ENCODE data around the gene P4HA1.
"Not testable (repeated sequence)": the region's sequence is repeated elsewhere in the genome, so short reads cannot be mapped to it uniquely, and the experiment has no call there.

Gene P4HA1

GRCh38 chr10:73036285-73036684, 60.4 kb downstream of the P4HA1 start:
- H3K9ac ChIP-seq (ENCODE audit: low read length); H3K4me1 ChIP-seq (ENCODE audit: control insufficient read depth, low read depth, low read length); H3K4me3 ChIP-seq (ENCODE audit: low read length); H3K27ac ChIP-seq (ENCODE audit: low read length); H3K9me3 ChIP-seq (ENCODE audit: control insufficient read depth, low read depth, low read length); H3K36me3 ChIP-seq (ENCODE audit: control insufficient read depth, low read depth, low read length); H3K27me3 ChIP-seq (ENCODE audit: control insufficient read depth, insufficient read depth, low read length): not testable (repeated sequence)

GRCh38 chr10:73032536-73032935, 64.1 kb downstream of the P4HA1 start:
- H3K4me1 ChIP-seq (ENCODE audit: control insufficient read depth, low read depth, low read length): no peaks in the 10 kb centered on the region
- no peaks in the 10 kb centered on the region for H3K36me3 ChIP-seq (ENCODE audit: control insufficient read depth, low read depth, low read length)
- no peak overlapping the region for H3K9ac ChIP-seq (ENCODE audit: low read length)
- no peaks in the 10 kb centered on the region for H3K9me3 ChIP-seq (ENCODE audit: control insufficient read depth, low read depth, low read length)
- H3K4me3 ChIP-seq (ENCODE audit: low read length): no peak overlapping the region
- no peak overlapping the region for H3K27ac ChIP-seq (ENCODE audit: low read length)
- H3K27me3 ChIP-seq (ENCODE audit: control insufficient read depth, insufficient read depth, low read length): no peaks in the 10 kb centered on the region

GRCh38 chr10:73026623-73027022, 70.0 kb downstream of the P4HA1 start:
- not testable (repeated sequence) for H3K36me3 ChIP-seq (ENCODE audit: control insufficient read depth, low read depth, low read length); H3K4me1 ChIP-seq (ENCODE audit: control insufficient read depth, low read depth, low read length); H3K4me3 ChIP-seq (ENCODE audit: low read length); H3K9ac ChIP-seq (ENCODE audit: low read length); H3K27ac ChIP-seq (ENCODE audit: low read length); H3K9me3 ChIP-seq (ENCODE audit: control insufficient read depth, low read depth, low read length); H3K27me3 ChIP-seq (ENCODE audit: control insufficient read depth, insufficient read depth, low read length)

DNA sequence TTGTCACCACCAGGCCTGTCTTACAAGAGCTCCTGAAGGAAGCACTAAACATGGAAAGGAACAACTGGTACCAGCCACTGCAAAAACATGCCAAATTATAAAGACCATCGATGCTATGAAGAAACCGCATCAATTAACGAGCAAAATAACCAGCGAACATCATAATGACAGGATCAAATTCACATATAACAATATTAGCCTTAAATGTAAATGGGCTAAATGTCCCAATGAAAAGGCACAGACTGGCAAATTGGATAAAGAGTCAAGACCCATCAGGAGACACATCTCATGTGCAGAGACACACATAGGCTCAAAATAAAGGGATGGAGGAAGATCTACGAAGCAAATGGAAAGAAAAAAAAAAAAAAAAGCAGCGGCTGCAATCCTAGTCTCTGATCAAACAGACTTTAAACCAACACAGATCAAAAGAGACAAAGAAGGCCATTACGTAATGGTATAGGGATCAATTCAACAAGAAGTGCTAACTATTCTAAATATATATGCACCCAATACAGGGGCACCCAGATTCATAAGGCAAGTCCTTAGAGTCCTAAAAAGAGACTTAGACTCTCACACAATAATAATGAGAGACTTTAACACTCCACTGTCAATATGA, 73.1 kb downstream of the P4HA1 start:
- H3K27me3 ChIP-seq (ENCODE audit: control insufficient read depth, insufficient read depth, low read length); H3K27ac ChIP-seq (ENCODE audit: low read length); H3K4me1 ChIP-seq (ENCODE audit: control insufficient read depth, low read depth, low read length); H3K36me3 ChIP-seq (ENCODE audit: control insufficient read depth, low read depth, low read length); H3K4me3 ChIP-seq (ENCODE audit: low read length); H3K9me3 ChIP-seq (ENCODE audit: control insufficient read depth, low read depth, low read length); H3K9ac ChIP-seq (ENCODE audit: low read length): not testable (repeated sequence)

GRCh38 chr10:73022961-73023360, 73.7 kb downstream of the P4HA1 start:
- not testable (repeated sequence) for H3K4me3 ChIP-seq (ENCODE audit: low read length); H3K36me3 ChIP-seq (ENCODE audit: control insufficient read depth, low read depth, low read length); H3K4me1 ChIP-seq (ENCODE audit: control insufficient read depth, low read depth, low read length); H3K27ac ChIP-seq (ENCODE audit: low read length); H3K9ac ChIP-seq (ENCODE audit: low read length); H3K9me3 ChIP-seq (ENCODE audit: control insufficient read depth, low read depth, low read length); H3K27me3 ChIP-seq (ENCODE audit: control insufficient read depth, insufficient read depth, low read length)

DNA sequence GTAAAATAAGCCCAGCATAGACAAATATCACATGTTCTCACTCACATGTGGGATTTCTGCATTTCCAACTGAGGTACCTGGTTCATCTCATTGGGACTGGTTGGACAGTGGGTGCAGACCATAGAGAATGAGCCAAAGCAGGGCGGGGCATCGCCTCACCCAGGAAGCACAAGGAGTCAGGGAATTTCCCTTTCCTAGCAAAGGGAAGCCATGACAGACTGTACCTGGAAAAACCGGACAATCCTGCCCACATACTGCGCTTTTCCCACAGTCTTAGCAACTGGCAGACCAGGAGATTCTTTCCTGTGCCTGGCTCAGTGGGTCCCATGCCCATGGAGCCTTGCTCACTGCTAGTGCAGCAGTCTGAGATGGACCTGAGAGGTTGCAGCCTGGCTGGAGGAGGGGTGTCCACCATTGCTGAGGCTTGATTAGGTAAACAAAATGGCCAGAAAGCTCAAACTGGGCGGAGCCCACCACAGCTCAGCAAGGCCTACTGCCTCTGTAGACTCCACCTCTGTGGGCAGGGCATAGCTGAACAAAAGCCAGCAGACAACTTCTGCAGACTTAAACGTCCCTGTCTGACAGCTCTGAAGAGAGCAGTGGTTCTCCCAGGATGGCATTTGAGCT, 75.0 kb downstream of the P4HA1 start:
- H3K36me3 ChIP-seq (ENCODE audit: control insufficient read depth, low read depth, low read length); H3K9me3 ChIP-seq (ENCODE audit: control insufficient read depth, low read depth, low read length); H3K27ac ChIP-seq (ENCODE audit: low read length); H3K4me3 ChIP-seq (ENCODE audit: low read length); H3K9ac ChIP-seq (ENCODE audit: low read length); H3K4me1 ChIP-seq (ENCODE audit: control insufficient read depth, low read depth, low read length); H3K27me3 ChIP-seq (ENCODE audit: control insufficient read depth, insufficient read depth, low read length): not testable (repeated sequence)

DNA sequence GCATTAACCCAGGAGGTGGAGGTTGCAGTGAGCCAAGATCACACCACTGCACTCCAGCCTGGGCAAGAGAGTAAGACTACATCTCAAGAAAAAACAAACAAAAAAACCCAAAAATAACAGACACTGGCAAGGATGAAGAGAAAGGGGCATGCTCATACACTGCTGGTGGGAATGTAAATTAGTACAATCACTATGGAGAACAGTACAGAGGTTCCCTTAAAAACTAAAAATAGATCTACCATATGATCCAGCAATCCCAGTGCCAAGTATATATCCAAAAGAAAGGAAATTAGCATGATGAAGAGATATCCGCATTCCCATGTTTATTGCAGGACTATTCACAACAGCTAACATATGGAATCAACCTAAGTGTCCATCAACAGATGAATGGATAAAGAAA, 75.6 kb downstream of the P4HA1 start:
- Histone ChIP-seq H3K9ac (ENCODE audit: low read length) (no peak overlapping the region), H3K27me3 (ENCODE audit: control insufficient read depth, insufficient read depth, low read length) (no peaks in the 10 kb centered on the region), H3K27ac (ENCODE audit: low read length) (no peak overlapping the region), H3K36me3 (ENCODE audit: control insufficient read depth, low read depth, low read length) (no peaks in the 10 kb centered on the region), H3K4me1 (ENCODE audit: control insufficient read depth, low read depth, low read length) (no peaks in the 10 kb centered on the region), H3K9me3 (ENCODE audit: control insufficient read depth, low read depth, low read length) (no peaks in the 10 kb centered on the region), H3K4me3 (ENCODE audit: low read length) (no peak overlapping the region)

- H3K4me3 ChIP-seq (ENCODE audit: low read length): no peak overlapping the region
- no peaks in the 10 kb centered on the region for H3K36me3 ChIP-seq (ENCODE audit: control insufficient read depth, low read depth, low read length)
- no peak overlapping the region for H3K27ac ChIP-seq (ENCODE audit: low read length)
- H3K9ac ChIP-seq (ENCODE audit: low read length): no peak overlapping the region
- no peaks in the 10 kb centered on the region for H3K9me3 ChIP-seq (ENCODE audit: control insufficient read depth, low read depth, low read length)
- no peaks in the 10 kb centered on the region for H3K27me3 ChIP-seq (ENCODE audit: control insufficient read depth, insufficient read depth, low read length)
- H3K4me1 ChIP-seq (ENCODE audit: control insufficient read depth, low read depth, low read length): no peaks in the 10 kb centered on the region
Measured at GRCh38 chr10:73019100-73019499, 77.6 kb downstream of the P4HA1 start.

DNA sequence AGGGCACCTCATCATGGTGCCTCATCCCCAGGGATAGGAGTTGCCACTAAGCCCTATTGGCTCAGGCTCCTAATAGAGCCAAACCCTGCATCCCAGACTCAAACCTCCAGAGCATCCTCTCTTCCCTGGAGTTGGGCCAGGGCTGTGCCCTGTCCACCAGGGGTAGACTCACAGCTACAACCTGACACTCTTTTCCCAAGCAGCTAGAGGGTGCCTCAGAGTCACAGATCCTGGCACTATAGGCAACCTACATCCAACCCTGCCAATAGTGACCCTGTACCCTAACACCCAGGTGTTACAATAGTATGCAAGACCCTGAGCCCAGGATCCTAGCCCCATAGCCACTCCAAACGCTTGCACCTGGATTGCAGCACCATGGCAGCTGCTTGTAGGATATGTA, 78.0 kb downstream of the P4HA1 start:
- H3K36me3 ChIP-seq (ENCODE audit: control insufficient read depth, low read depth, low read length): no peaks in the 10 kb centered on the region
- no peak overlapping the region for H3K27ac ChIP-seq (ENCODE audit: low read length)

GRCh38 chr10:73017955-73018480, 78.6 kb downstream of the P4HA1 start:
- Histone ChIP-seq H3K9ac (ENCODE audit: low read length) (no peak overlapping the region), H3K36me3 (ENCODE audit: control insufficient read depth, low read depth, low read length) (peaks cover 2% of the 10 kb centered on the region), H3K27me3 (ENCODE audit: control insufficient read depth, insufficient read depth, low read length) (no peaks in the 10 kb centered on the region)

More for the DNA sequence above, 78.0 kb downstream of the P4HA1 start:
- no peak overlapping the region for H3K4me3 ChIP-seq (ENCODE audit: low read length)
- H3K9me3 ChIP-seq (ENCODE audit: control insufficient read depth, low read depth, low read length): no peaks in the 10 kb centered on the region
- H3K9ac ChIP-seq (ENCODE audit: low read length): no peak overlapping the region
- no peaks in the 10 kb centered on the region for H3K27me3 ChIP-seq (ENCODE audit: control insufficient read depth, insufficient read depth, low read length)
- no peaks in the 10 kb centered on the region for H3K4me1 ChIP-seq (ENCODE audit: control insufficient read depth, low read depth, low read length)

GRCh38 chr10:73015779-73016178, 80.9 kb downstream of the P4HA1 start:
- Histone ChIP-seq H3K9me3 (ENCODE audit: control insufficient read depth, low read depth, low read length) (no peaks in the 10 kb centered on the region), H3K36me3 (ENCODE audit: control insufficient read depth, low read depth, low read length) (peaks cover 4% of the 10 kb centered on the region), H3K4me1 (ENCODE audit: control insufficient read depth, low read depth, low read length) (no peaks in the 10 kb centered on the region), H3K9ac (ENCODE audit: low read length) (no peak overlapping the region), H3K4me3 (ENCODE audit: low read length) (no peak overlapping the region), H3K27ac (ENCODE audit: low read length) (no peak overlapping the region), H3K27me3 (ENCODE audit: control insufficient read depth, insufficient read depth, low read length) (no peaks in the 10 kb centered on the region)

More at GRCh38 chr10:73017955-73018480, 78.6 kb downstream of the P4HA1 start:
- Histone ChIP-seq H3K4me1 (ENCODE audit: control insufficient read depth, low read depth, low read length) (no peaks in the 10 kb centered on the region), H3K9me3 (ENCODE audit: control insufficient read depth, low read depth, low read length) (no peaks in the 10 kb centered on the region), H3K4me3 (ENCODE audit: low read length) (no peak overlapping the region), H3K27ac (ENCODE audit: low read length) (no peak overlapping the region)

- Histone ChIP-seq H3K4me3 (ENCODE audit: low read length) (no peak overlapping the region), H3K27ac (ENCODE audit: low read length) (no peak overlapping the region), H3K9me3 (ENCODE audit: control insufficient read depth, low read depth, low read length) (no peaks in the 10 kb centered on the region), H3K36me3 (ENCODE audit: control insufficient read depth, low read depth, low read length) (peaks cover 4% of the 10 kb centered on the region), H3K9ac (ENCODE audit: low read length) (no peak overlapping the region), H3K4me1 (ENCODE audit: control insufficient read depth, low read depth, low read length) (no peaks in the 10 kb centered on the region), H3K27me3 (ENCODE audit: control insufficient read depth, insufficient read depth, low read length) (no peaks in the 10 kb centered on the region)
Measured at GRCh38 chr10:73003822-73004221, 92.8 kb downstream of the P4HA1 start.
